Lung (tissue), 12 donors: ENCODE measurements around the gene PEX7. TPM values are rescaled to one million over a fixed set of nuclear protein-coding genes. Genes with fewer than 3 reads are reported as not detected.

Source experiments
- ATAC-seq: fragments of 200-7000 bp; cut with Tn5 transposase; one replicate; pipeline ENCODE4 v1.9.1; 2020; ENCODE audit warnings: moderate number of reproducible peaks; ENCODE audit not compliant: insufficient read depth, low FRiP score
- DNase-seq, 3 donors: peaks; one replicate each; pipeline ENCODE4 v3.0.0-alpha.2; 2013 to 2017
- H3K27ac ChIP-seq, 2 donors: one replicate each; pipeline ENCODE4 v1.5.1; 2013; ENCODE audit warnings: mild to moderate bottlenecking in 2 of 2, moderate library complexity in 2 of 2, control low read depth in 1 of 2, inconsistent platforms in 1 of 2, low read depth in 1 of 2, low read length in 1 of 2
- H3K27me3 ChIP-seq, 3 donors: one replicate each; pipeline ENCODE4 v1.5.1; 2013; ENCODE audit warnings: low read length in 2 of 3; ENCODE audit not compliant: control insufficient read depth in 3 of 3, insufficient read depth in 3 of 3
- H3K36me3 ChIP-seq, 4 donors: one replicate each; pipeline ENCODE4 v1.5.1; 2013; ENCODE audit warnings: low read length in 4 of 4, mild to moderate bottlenecking in 1 of 4, moderate library complexity in 1 of 4; ENCODE audit not compliant: control insufficient read depth in 4 of 4, insufficient read depth in 4 of 4
- H3K4me1 ChIP-seq, 5 donors: one replicate each; pipeline ENCODE4 v1.5.1; 2013; ENCODE audit warnings: low read length in 5 of 5, mild to moderate bottlenecking in 2 of 5, moderate library complexity in 1 of 5; ENCODE audit not compliant: control insufficient read depth in 5 of 5, insufficient read depth in 5 of 5
- H3K4me3 ChIP-seq: one replicate; pipeline ENCODE4 v1.5.1; 2013; ENCODE audit warnings: mild to moderate bottlenecking, control low read depth, moderate library complexity
- H3K9ac ChIP-seq, 2 donors: one replicate each; pipeline ENCODE4 v1.5.1; 2013; ENCODE audit warnings: low read length in 2 of 2, control low read depth in 1 of 2; ENCODE audit not compliant: insufficient read depth in 1 of 2
- H3K9me3 ChIP-seq, 4 donors: one replicate each; pipeline ENCODE4 v1.5.1; 2013; ENCODE audit warnings: low read length in 3 of 4, mild to moderate bottlenecking in 1 of 4, moderate library complexity in 1 of 4; ENCODE audit not compliant: control insufficient read depth in 4 of 4, insufficient read depth in 3 of 4
- CTCF ChIP-seq: IDR thresholded peaks from 2 replicates; pipeline ENCODE4 v1.5.1; 2012; ENCODE audit warnings: mild to moderate bottlenecking; ENCODE audit errors: control extremely low read depth, extremely low read depth
- WGBS, 2 donors: extraction: QIAGEN DNeasy Blood & Tissue Kit; methylation state at CpG; one replicate each; pipeline ENCODE4 v1.1.7; 2013; 5-methylcytosine and 5-hydroxymethylcytosine counted together
- polyA plus RNA-seq, 2 donors: library from polyadenylated mRNA; stranded (reverse); fragments of 200-250 nt; gene quantifications; one replicate each; pipeline ENCODE4 v1.2.1, GENCODE V29; 2013
- total RNA-seq, 2 donors: library from RNA; depleted of rRNA in 1 of 2; stranded (reverse); fragments of >200 nt in 1 of 2; gene quantifications; one replicate each; pipeline ENCODE4 v1.2.1, GENCODE V29; 2014 to 2021
- donor health status: control.
- donor health status: control.
- donor health status: Bipolar disorder and iron deficiency.
- donor health status: healthy.
- donor health status: DM: yes; HTN: yes; CAD: no.

The PEX7 gene
- total and polyA plus RNA-seq, 4 donors = 4.8 to 12.5 (median 9.5) TPM

DNA sequence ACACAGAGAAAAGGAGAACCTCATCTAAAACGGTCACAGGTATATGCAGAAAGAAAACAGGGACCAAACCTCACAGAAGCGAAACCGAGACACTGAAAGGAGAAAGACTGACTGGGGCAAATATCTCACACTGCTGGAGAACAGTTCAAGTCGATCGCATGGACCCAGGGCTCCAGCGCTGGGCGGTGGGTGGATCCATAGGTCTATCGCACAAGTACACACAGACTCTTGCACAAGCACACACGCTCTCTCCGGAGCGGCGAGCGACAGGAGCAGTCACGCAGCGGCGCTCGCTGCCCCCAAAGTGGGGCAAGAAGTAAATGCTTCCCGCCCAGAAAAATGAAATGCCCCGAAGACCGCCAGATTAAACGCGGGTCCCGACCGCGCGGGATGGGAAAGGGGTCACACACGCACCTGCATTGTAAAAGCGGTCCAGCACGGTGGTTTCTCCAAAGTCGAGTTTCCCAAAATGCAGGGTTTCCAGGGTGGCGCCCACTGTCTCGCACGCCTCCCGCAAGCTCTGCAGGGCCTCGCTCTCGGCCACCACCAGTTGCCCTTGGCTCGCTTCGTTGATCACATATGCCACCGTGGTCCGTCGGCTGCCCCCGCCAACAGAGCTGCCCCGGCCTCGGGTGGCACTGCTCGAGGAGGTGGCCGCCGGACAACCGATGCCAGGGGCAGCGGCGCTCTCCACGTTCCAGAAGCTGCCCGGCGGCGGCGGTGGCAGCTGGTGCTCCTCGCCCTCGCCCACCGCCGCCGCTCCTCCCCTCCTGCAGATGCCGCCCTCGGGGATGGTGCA, 30.9 kb upstream of the PEX7 start:
- peaks cover 3 to 14% (median 8%) of the 10 kb centered on the region in 5 donors for H3K4me1 ChIP-seq
- H3K27ac ChIP-seq = peak overlapping the region; percentile 91 to 99
- ATAC-seq (peak; percentile 23), DNase-seq (peak; percentile 44 to 63 (median 47))
- no peaks in the 10 kb centered on the region for H3K9me3 ChIP-seq
- WGBS, 2 donors = 0 to 1% methylated on average over 61 to 62 of the region's 62 CpGs
- H3K4me3 ChIP-seq = peak overlapping the region; percentile 78
- H3K9ac ChIP-seq = peak overlapping the region in 1 of 2 donors; percentile 14
- H3K27me3 ChIP-seq = peaks cover 0 to 8% (median 0%) of the 10 kb centered on the region in 3 donors
- no peak for TF ChIP-seq CTCF
- H3K36me3 ChIP-seq = no peaks in the 10 kb centered on the region

DNA sequence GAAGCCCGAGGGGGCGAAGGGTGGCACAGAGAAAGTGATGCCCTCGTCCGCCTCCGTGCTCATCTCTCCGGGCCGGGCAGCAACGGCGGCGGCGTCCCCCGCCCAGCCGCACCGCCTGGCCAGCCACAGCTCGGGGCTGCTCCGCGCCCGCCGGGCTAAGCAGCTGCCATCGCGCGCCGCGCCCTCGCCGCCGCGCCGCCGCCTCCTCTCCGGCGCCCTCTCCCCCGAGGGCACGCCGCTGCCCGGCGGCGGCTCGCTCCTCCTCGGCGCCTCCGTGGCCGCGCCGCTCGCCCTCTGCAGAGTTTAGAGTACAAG, 30.3 kb upstream of the PEX7 start:
- Histone ChIP-seq H3K27ac (peak overlapping the region; percentile 91 to 99), H3K27me3 (peaks cover 0 to 8% (median 0%) of the 10 kb centered on the region in 3 donors), H3K36me3 (no peaks in the 10 kb centered on the region), H3K9ac (no peak overlapping the region), H3K4me1 (peaks cover 3 to 14% (median 8%) of the 10 kb centered on the region in 5 donors), H3K9me3 (no peaks in the 10 kb centered on the region), H3K4me3 (peak overlapping the region; percentile 78)
- WGBS, 2 donors = 0 to 1% methylated on average over 20 to 46 of the region's 46 CpGs
- ATAC-seq = no peak
- DNase-seq = no peak
- no peak for TF ChIP-seq CTCF

DNA sequence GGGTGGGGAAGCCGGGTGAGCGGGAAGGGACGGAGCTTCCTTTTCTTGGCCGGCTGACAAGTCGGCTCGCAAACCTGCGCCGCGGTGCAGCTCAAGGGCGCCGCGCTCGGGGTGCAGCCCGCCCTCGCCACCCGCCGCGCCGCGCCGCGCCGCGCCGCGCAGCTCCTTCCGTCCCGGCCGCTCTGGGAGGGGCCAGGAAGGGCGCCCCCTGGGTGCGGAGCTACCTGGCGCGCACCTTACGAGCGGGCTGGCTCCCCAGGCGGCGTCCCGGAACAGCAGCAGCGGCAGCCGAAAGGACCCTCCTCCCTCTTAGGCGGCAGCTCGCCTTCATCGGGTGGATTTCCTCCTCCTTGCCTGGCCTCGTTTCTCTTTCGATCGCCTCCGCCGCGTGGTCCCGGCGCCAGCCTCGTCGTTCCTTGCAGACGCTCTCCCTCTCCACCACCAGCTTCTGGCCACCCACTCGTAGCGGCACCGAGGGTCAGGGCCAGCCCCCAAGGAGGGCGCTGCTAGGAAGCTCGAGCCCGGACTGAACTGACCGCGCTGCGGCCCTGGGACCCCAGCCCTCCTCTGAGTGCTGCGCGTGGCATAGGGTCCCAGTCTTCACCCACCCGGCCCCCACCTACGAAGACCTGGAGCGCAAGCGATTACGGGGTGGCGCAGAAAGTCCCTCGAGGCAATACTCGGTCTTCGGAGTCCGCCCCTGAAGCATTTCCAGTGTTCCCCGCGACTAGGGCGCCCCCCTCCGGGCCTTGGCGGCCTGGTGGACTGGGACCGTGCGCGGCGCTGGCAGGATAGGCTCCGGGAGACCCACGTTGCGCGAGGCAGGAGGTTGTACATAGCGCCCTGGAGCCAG, 29.8 kb upstream of the PEX7 start, which contains the start of gene MAP3K5:
Gene MAP3K5, minus strand, starts transcription at position 68 of the 853 bp plus-strand sequence. CDS start 320 bp downstream, outside the sequence.
- peak; percentile 89 for ATAC-seq
- Histone ChIP-seq H3K27me3 (peaks cover 0 to 8% (median 0%) of the 10 kb centered on the region in 3 donors), H3K4me3 (peak within 1 kb of the TSS; percentile 78), H3K27ac (peak within 1 kb of the TSS; percentile 91 to 99), H3K9me3 (no peaks in the 10 kb centered on the region), H3K9ac (peak within 1 kb of the TSS; percentile 56 to 95), H3K4me1 (peaks cover 3 to 14% (median 6%) of the 10 kb centered on the region in 5 donors), H3K36me3 (no peaks in the 10 kb centered on the region)
- 0 to 1% methylated on average over 66 to 89 of the region's 89 CpGs for WGBS, 2 donors
- peak; percentile 80 for TF ChIP-seq CTCF
- DNase-seq = peak; percentile 88 to 90 (median 89)
